GM19238 (cell line): ENCODE data around the gene ZNF740.
"Not testable (repeated sequence)": the region's sequence is repeated elsewhere in the genome, so short reads cannot be mapped to it uniquely, and the experiment has no call there.

Source experiments
- DNase-seq: peaks from one replicate; pipeline ENCODE4 v3.0.0; 2011; ENCODE audit warnings: low spot score; ENCODE audit not compliant: insufficient read length

ZNF740 gene

GRCh38 chr12:53173085-53173715, 7.3 kb upstream of the ZNF740 start:
- no peak for DNase-seq

- DNase-seq = no peak
Observed at GRCh38 chr12:53174881-53175491, 5.5 kb upstream of the ZNF740 start.

DNA sequence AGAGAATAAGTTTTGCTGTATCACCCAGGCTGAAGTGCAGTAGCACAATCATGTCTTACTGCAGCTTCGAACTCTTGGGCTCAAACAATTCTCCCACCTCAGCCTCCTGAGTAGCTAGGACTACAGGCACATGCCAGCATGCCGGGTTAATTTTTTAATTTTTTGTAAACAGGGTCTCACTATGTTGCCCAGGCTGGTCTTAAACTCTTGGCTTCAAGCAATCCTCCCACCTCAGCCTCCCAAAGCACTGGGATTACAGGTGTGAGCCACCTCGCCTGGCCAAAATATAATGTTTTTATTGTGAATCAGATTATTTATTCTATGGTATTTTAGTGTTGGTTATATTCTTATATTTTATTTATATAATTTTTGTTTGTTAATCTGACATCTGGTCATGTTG, 3.8 kb upstream of the ZNF740 start:
- no peak for DNase-seq

DNA sequence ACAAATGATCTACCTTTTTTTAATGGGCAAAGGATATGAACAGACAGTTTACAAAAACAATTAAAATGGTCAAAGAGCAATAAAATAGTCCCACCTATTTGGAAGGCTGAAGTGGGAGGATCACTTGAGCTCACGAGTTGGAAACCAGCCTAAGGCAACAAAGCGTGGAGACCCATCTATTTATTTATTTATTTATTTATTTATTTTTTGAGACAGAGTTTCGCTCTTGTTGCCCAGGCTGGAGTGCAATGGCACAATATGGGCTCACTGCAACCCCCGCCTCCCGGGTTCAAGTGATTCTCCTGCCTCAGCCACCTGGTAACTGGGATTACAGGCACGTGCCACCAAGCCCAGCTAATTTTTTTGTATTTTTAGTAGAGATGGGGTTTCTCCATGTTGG, 3.1 kb upstream of the ZNF740 start:
- not testable (repeated sequence) for DNase-seq

GRCh38 chr12:53178803-53179202, 1.7 kb upstream of the ZNF740 start:
- DNase-seq = not testable (repeated sequence)

GRCh38 chr12:53179687-53180219, 769 bp upstream of the ZNF740 start:
- no peak for DNase-seq

DNA sequence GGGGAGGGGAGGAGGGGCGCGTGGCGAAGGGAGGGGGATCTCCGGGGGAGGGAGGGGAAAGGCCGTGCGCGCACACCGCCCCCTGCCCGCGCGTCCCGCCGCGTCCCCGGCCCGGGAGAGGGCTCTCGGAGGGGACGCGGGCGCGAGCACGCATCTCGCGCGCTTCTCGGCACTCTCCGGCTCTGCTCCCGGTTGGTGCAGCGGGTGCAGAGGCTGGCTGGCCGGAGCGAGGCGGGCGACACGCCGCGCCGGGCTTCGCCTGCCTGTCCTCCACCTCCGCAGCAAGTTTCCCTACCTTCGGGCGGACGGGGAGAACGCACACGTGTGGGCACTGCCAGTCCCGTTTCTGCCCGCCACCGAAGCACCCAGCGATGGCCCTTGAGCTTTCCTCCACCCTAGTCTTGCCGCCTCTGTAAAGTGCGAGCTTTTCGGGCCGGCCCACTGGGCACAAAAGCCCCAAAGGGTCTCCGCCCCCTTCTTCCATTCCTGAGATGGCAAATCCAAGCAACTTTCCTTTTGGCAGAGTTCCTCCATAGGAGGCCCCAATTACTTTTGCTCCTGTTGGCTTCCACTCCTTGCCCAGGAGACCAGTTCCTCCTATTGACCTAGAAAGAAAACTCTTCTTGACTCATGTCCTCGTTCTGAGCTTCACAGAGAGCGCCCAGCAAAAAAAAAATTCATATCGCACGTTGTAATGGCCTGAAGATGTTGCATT, 566 bp downstream of the ZNF740 start:
- DNase-seq = peak; percentile 88

DNA sequence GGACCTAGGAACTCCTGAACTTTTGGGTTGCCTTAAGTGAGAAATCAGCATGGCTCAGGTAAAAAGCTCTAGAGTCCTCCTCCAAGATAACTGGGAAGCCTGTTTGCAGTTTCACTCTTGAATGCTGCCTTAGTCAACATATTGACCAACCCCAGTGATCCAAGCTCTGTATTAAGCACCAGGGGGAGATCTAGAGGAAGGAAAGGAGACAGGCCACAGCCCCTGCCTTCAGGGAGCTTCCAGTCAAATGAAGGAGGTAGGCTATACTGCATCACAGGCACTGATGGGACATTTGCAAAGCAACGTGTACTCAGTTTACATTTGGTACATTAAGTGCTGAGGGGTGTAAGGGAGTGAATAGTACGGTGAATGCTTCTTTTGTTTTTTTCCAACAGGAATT, 1.4 kb downstream of the ZNF740 start:
- DNase-seq = no peak

- DNase-seq = no peak
Observed at GRCh38 chr12:53182903-53183302, 2.4 kb downstream of the ZNF740 start.

DNA sequence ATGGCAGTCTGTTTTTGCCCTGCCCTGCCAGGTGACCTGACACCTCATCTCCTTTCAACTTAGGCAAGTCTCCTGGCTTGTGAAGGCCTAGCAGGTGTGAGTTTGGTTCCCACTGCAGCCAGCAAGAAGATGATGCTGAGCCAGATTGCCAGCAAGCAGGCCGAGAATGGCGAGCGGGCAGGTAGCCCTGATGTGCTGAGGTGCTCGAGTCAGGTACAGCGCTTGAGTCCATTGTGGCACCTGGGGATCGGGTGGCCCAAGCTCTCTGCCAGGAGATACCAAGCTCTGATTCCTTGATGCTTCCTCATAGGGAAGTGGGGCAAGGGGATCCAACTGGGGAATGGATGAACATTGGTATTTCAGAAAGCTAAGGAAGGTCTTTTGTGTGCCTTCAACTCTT, 4.3 kb downstream of the ZNF740 start:
- DNase-seq = no peak

DNA sequence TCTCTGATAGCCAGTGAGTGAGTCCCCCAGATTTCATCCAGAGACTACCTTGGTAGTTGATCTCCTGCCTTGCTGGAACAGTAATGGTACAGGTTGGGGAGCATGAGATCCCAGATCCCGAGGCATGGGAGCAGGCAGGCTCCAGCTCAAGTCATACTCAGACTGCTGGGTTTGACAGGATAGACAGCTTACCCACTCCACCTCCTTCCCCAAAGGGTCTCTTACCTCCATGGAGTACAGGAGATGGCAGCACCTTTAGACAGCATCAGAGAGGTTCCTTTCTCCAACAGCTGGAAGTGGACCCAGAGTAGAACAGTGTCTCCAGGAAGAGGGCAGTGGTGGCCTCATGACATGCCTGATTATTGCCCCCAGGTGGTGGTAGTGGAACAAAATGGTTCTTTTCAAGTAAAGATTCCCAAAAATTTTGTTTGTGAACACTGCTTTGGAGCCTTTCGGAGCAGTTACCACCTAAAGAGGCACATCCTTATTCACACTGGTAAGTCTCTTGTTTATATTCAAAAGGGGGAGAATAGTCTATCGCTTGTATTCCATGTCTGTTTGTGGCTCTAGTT, 5.1 kb downstream of the ZNF740 start:
- no peak for DNase-seq

- DNase-seq = no peak
Observed at GRCh38 chr12:53186745-53187144, 6.2 kb downstream of the ZNF740 start.

- no peak for DNase-seq
Observed at GRCh38 chr12:53187145-53187899, 6.8 kb downstream of the ZNF740 start.

- DNase-seq = peak; percentile 64
Observed at GRCh38 chr12:53190108-53190729, 9.7 kb downstream of the ZNF740 start.

GRCh38 chr12:53191096-53191884, 10.8 kb downstream of the ZNF740 start:
- no peak for DNase-seq

DNA sequence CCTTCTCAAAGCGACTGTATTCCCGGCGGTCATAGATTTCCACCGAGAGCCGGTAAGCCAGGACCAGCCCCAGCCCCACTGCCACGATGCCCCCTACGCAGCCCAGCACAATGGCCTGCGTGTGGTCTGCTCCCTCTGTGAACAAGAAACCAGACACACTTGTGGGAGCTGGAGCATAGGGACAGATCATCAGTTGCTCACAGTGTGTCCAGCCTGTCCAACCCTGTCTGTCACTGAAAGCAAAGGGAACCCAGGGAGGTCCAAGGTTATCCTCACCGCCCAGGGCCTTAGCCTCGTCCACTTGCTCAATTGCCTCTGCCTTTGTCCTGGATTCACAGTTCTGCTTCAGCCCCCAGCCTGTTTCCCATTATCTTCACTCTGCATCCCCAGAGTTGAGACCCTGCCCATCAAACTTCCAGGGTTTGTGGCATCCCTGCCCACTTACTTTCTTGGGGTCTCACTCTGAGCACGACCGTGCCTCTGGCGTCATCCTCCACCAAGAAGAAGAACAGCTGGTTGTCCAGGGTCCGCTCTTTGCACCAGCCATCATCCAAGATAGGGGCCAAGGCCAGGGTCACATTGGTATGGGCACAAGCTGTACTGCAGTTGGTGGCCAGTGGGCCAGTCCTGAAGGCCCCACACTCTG, 11.5 kb downstream of the ZNF740 start:
- no peak for DNase-seq

- DNase-seq = no peak
Observed at GRCh38 chr12:53192531-53193021, 12.1 kb downstream of the ZNF740 start.

- no peak for DNase-seq
Observed at GRCh38 chr12:53193040-53193439, 12.5 kb downstream of the ZNF740 start.

DNA sequence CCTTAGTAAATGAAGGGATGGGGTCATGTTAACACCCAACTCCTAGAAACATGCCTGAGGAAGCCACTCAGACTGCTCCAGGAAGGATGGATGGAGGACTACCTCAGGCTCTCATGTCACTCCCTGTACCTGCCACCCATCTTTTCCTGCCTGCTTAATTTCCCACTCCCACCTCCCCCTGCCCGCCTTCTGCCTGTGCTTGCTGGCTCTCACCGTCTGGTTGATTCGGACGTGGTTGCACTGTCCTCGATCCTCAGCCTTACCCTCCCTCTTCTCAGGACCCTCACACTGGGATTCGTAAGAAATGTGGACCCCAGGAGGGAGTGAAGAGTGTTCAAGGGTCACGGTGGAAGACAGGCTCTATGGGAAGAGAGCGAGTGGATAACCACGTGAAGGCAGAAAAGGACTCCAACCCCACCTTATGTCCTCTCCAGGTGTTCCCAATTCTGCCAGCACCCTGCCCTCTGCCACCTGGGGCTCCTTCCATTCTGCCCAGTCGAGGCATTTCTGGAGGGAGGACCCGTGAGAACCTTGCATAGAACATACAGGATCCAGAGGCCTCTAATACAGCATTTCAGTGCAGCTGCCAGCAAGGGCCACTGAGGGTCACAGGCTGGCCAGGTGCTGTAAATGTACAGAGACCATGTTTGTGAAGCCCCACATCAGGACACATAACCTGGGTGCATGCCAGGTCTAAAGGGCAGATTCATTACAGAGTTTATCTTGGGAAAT, 13.6 kb downstream of the ZNF740 start:
- DNase-seq = no peak
